Measurements from ENCODE around the gene PRSS2.
"Not testable (repeated sequence)": the region's sequence is repeated elsewhere in the genome, so short reads cannot be mapped to it uniquely, and the experiment has no call there.

The PRSS2 gene

GRCh38 chr7:142770661-142771352, at the start of gene PRSS2:
PRSS2 (plus strand) TSS chr7:142770970; CDS start chr7:142770983, 13 bp downstream.
- no peak for DNase-seq

- DNase-seq: no peak
Measured at GRCh38 chr7:142720986-142721385, 49.8 kb upstream of the PRSS2 start.

- DNase-seq: no peak
Measured at GRCh38 chr7:142722248-142722794, 48.4 kb upstream of the PRSS2 start.

GRCh38 chr7:142733271-142733670, 37.5 kb upstream of the PRSS2 start:
- no peak for DNase-seq

- DNase-seq: no peak
Measured at GRCh38 chr7:142739923-142740492, 30.8 kb upstream of the PRSS2 start.

- DNase-seq: no peak
Measured at GRCh38 chr7:142740786-142741185, 30.0 kb upstream of the PRSS2 start.

- DNase-seq: not testable (repeated sequence)
Measured at GRCh38 chr7:142741932-142742331, 28.8 kb upstream of the PRSS2 start.

GRCh38 chr7:142745091-142745635, 25.6 kb upstream of the PRSS2 start:
- no peak for DNase-seq

- DNase-seq: no peak
Measured at GRCh38 chr7:142745745-142746144, 25.0 kb upstream of the PRSS2 start.

- no peak for DNase-seq
Measured at GRCh38 chr7:142746264-142746663, 24.5 kb upstream of the PRSS2 start.

- DNase-seq: not testable (repeated sequence)
Measured at GRCh38 chr7:142748410-142748809, 22.4 kb upstream of the PRSS2 start.

- DNase-seq: no peak
Measured at GRCh38 chr7:142749218-142749993, 21.4 kb upstream of the PRSS2 start, which contains the start of gene PRSS1. PRSS1 (plus strand) TSS chr7:142749472; CDS start chr7:142749485, 13 bp downstream.

- no peak for DNase-seq
Measured at GRCh38 chr7:142750321-142750938, 20.3 kb upstream of the PRSS2 start.

- not testable (repeated sequence) for DNase-seq
Measured at GRCh38 chr7:142751526-142752175, 19.1 kb upstream of the PRSS2 start.

GRCh38 chr7:142752376-142753225, 18.2 kb upstream of the PRSS2 start:
- no peak for DNase-seq

GRCh38 chr7:142753366-142753765, 17.4 kb upstream of the PRSS2 start:
- no peak for DNase-seq

- not testable (repeated sequence) for DNase-seq
Measured at GRCh38 chr7:142753925-142754491, 16.8 kb upstream of the PRSS2 start.

- no peak for DNase-seq
Measured at GRCh38 chr7:142754681-142755575, 15.8 kb upstream of the PRSS2 start.

GRCh38 chr7:142758312-142758711, 12.5 kb upstream of the PRSS2 start:
- not testable (repeated sequence) for DNase-seq

GRCh38 chr7:142759433-142759832, 11.3 kb upstream of the PRSS2 start:
- DNase-seq: no peak

Measured in NCI-H1092 treated with DMSO at 0.1 percent for 48 hours (cell line).